Activated CD8-positive, alpha-beta memory T cell treated with anti-CD3 and anti-CD28 coated beads, Interleukin-2, amount 50 U/mL, for 1 hour (primary cell): ENCODE data around the gene LCN2.

Source experiments
- DNase-seq: peaks from one replicate; pipeline ENCODE4 v3.0.0-alpha.2; 2020; ENCODE audit errors: extremely low read depth

LCN2 gene

GRCh38 chr9:128115187-128116103 lies 33.8 kb upstream of the LCN2 start:
- DNase-seq, result no peak

- DNase-seq, result no peak
These were observed 32.9 kb upstream of the LCN2 start for GRCh38 chr9:128116104-128117083.

- peak; percentile 81 for DNase-seq
These were observed 31.4 kb upstream of the LCN2 start for GRCh38 chr9:128117613-128118471.

- DNase-seq, result no peak
These were observed 30.8 kb upstream of the LCN2 start for GRCh38 chr9:128118472-128118857.

- DNase-seq, result no peak
These were observed 30.1 kb upstream of the LCN2 start for GRCh38 chr9:128118971-128119665.

GRCh38 chr9:128120061-128120740 lies 29.1 kb upstream of the LCN2 start:
- DNase-seq, result no peak

- no peak for DNase-seq
These were observed 28.4 kb upstream of the LCN2 start for GRCh38 chr9:128120741-128121465.

- DNase-seq, result no peak
These were observed 27.8 kb upstream of the LCN2 start for GRCh38 chr9:128121466-128121810.

GRCh38 chr9:128121924-128122808 lies 27.1 kb upstream of the LCN2 start:
- no peak for DNase-seq

GRCh38 chr9:128122809-128123175 lies 26.5 kb upstream of the LCN2 start:
- DNase-seq, result no peak

- no peak for DNase-seq
These were observed 25.7 kb upstream of the LCN2 start for GRCh38 chr9:128123451-128124080.

GRCh38 chr9:128124451-128124850 lies 24.8 kb upstream of the LCN2 start:
- DNase-seq, result no peak

GRCh38 chr9:128124873-128125579 lies 24.2 kb upstream of the LCN2 start:
- no peak for DNase-seq

GRCh38 chr9:128125580-128126354 lies 23.5 kb upstream of the LCN2 start:
- no peak for DNase-seq

GRCh38 chr9:128127568-128127989 lies 21.7 kb upstream of the LCN2 start, which contains the start of gene PTGES2:
Gene PTGES2, minus strand, starts transcription at chr9:128127729. Its CDS starts 12 bp downstream, at chr9:128127717.
- peak; percentile 32 for DNase-seq

- peak; percentile 65 for DNase-seq
These were observed 21.0 kb upstream of the LCN2 start for GRCh38 chr9:128127990-128128835.
